Activated T-cell treated with anti-CD3 and anti-CD28 coated beads for 24 hours (primary cell): ENCODE results near the gene CD81.

ENCODE experiments used
- DNase-seq: peaks from one replicate; pipeline ENCODE4 v3.0.0-alpha.2; 2020; ENCODE audit warnings: low read depth

Gene CD81

DNA sequence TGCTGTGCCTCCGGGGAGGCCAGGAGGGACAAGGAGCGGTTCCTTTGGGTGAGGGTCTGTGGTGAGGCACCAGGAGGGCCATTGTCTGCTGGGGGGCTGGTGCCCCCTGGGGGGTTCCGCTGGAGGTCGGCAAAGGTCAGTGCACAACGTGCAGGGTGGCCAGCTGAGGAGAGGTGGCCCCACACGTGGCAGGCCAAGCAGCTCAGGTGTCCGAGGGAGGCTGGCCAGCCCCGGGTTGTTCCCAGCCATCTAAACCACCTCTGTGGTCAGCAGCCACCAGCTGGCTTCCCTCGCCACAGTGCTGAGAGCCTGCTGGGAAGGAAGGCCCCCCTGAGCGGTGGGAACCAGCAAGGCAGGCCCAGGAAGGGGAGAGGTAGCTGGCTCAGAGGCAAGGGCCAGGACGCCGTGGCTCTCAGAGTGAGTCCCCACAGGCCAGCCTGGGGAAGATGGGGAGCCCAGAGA lies 27.7 kb downstream of the CD81 start:
- DNase-seq = no peak

- DNase-seq = no peak
These were observed 29.3 kb downstream of the CD81 start for GRCh38 chr11:2406451-2406850.

DNA sequence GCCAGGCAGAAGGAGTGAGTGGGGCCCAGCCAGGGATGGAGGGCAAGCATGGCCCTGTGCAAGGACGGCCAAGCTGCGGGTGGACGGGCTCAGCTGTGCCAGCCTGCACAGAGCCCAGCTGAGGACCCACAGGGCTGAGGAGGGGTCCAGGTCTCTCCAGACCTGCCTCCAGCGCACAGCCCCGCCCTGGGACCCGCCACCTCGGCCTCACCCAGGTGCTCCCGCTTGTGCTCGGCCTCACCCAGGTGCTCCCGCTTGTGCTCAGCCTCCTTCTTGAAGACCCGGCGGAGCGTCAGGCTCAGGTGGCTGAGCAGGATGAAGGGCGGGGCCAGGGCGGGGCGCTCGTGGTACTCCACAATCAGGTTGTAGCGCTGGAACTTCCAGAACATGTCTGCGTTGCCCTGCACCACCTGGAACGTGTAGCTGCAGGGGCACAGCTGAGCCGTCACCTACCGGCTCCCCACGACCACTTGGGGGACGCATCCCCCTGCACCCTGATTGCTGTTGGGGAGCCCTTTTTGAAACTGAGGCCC lies 29.8 kb downstream of the CD81 start:
- no peak for DNase-seq

- no peak for DNase-seq
These were observed 31.6 kb downstream of the CD81 start for GRCh38 chr11:2408671-2409070.

DNA sequence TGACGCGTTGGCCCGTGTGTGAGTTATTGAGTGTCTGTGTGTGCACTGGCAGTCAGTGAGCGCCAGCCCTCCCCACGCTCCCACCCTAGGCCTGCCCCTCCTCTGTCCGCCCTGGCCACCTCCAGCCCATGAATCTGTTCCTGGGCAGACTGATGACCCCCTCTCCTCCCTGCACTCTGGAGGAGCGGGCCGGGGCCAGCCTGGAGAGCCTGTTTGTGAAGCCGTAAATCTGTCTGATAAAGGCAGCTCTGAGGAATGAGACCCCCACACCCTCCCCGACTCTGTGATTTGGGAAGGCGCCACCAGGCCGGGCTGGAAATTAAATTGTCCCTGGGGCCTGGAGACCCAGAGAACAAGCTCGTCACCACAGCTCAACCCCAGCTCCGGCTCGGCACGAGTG lies 32.0 kb downstream of the CD81 start:
- no peak for DNase-seq

GRCh38 chr11:2409611-2410468 lies 32.7 kb downstream of the CD81 start:
- no peak for DNase-seq

GRCh38 chr11:2410616-2411015 lies 33.5 kb downstream of the CD81 start:
- DNase-seq = no peak

- DNase-seq = no peak
These were observed 34.6 kb downstream of the CD81 start for GRCh38 chr11:2411446-2412305.

- no peak for DNase-seq
These were observed 35.2 kb downstream of the CD81 start for GRCh38 chr11:2412323-2412722.

- no peak for DNase-seq
These were observed 36.9 kb downstream of the CD81 start for GRCh38 chr11:2413742-2414579.

DNA sequence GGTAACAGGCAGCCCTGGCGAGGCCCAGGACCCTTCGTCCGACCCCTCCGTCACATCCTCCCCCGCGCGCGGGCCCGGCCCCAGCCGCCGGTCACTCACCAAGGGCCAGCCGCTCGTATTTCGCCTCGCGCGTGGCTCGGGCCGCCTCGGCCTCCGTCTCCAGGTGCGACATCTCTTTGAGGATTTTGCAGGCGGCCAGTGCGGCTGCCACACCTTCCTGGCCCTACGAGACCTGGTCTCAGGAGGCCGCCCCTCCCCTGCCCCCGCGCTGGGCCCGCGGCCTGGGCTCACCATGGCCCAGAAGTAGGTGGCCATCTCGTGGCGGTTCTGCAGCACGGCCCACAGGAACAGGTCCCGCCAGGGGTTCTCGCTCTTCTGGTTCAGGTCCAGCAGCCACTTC lies 37.5 kb downstream of the CD81 start:
- no peak for DNase-seq

GRCh38 chr11:2415171-2415570 lies 38.1 kb downstream of the CD81 start:
- no peak for DNase-seq

DNA sequence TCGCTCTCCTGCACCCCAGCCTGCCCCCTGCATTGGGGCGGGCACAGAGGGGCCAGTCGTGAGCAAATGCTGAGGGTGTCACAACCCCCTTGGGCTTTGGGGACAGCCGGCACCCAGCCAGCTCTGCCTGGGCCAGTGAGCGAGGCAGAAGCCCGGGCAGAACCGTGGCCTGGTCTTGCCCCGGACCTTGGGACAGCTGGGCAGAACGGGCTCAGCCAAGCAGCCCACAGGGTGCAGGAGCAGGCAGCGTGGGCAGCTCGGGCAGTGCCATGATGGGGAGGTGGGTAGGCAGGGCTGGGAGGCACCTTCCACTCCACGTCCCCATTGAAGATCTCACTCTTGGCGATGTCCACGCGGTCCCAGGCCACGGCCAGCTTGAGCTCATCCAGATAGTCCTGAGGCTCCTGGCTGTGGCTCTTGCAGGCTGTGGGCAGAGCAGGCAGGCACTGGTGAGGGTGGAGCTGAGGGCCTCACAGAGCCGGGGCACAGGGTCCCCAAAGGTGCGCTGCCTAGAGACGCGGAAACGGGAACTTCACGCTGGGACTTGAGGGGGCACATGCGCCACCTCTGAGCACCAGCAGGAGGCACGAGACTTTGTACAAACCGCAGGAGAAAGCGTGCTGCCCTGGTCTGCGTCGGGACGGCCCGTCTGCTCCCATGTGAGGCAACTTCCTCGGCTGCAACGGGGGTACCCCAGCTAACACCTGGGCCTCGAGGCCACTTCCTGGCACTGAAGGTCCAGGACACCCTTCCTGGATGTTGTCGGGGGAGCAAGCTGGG lies 38.7 kb downstream of the CD81 start:
- DNase-seq = no peak

DNA sequence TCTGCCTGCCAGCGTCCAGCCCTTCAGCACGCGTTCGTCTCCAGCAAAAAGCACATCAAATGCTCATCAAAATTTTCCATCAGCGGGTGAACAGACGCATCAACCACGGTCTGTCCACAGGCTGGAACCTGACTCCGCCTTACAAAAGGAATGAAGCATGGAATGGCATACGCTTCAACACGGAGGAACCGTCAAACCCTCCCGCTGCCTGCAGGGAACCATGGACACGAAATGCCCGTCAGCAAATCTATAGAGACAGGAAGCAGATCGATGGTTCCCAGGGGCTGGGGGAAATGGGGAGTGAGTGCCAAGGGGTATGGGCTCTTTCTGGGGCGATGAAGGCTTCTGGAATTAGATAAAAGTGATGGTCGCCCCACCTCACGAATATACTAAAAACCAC lies 39.7 kb downstream of the CD81 start:
- no peak for DNase-seq

- no peak for DNase-seq
These were observed 41.0 kb downstream of the CD81 start for GRCh38 chr11:2417856-2418692.

GRCh38 chr11:2418693-2419360 lies 41.7 kb downstream of the CD81 start:
- no peak for DNase-seq

GRCh38 chr11:2419638-2420501 lies 42.8 kb downstream of the CD81 start:
- peak; percentile 36 for DNase-seq

GRCh38 chr11:2420502-2421225 lies 43.6 kb downstream of the CD81 start:
- DNase-seq = peak; percentile 52
